ENCODE data around the gene SRMS.
A peak's percentile ranks its signal among the peaks of the same experiment; 100 is the strongest.

DNA sequence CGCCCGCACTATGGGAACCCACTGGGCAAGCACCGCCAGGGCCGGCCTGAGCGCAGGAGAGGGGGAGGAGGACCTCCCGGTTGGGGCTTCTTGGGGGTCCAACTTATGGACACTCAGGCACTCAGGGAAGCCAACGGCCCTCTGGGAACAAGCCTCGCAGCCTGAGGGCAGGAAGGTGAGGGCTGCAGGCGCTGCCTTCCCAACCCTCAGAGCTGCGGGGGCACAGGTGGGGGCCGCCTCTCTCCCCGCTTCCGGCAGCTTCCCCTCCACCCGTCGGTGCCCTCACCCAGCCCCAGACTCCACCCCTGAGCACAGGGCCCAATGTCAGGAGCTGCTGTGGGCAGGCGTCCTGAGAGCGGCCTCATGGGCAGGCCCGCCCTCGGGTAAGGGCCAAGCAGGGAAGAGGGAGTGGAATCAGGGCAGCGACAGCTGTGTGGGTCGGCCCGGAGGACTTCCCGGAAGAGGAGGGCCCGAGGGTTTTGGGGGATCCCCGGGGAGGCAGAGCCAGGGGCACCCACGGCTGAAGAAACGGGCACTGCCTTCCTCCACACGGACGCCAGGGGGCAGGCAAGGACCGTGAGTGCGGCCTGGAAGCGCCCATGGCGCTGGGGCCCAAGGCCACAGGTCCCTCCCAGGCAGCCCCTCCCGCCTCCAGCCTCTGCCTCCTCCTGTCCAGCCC lies 9.9 kb downstream of the SRMS start:
- TF ChIP-seq CTCF (IDR thresholded peaks at IDR 0.05) (peak; percentile 72), EZH2phosphoT487 (IDR thresholded peaks at IDR 0.05) (no peak), EZH2 (IDR thresholded peaks at IDR 0.05) (no peak)

Data from neural progenitor cell (in vitro differentiated cells).